Stomach (tissue), 9 donors: ENCODE measurements around the gene PDX1. TPM values are rescaled to one million over a fixed set of nuclear protein-coding genes. Genes with fewer than 3 reads are reported as not detected.
A peak's percentile ranks its signal among the peaks of the same experiment; 100 is the strongest.

Experiments
- DNase-seq, 2 donors: peaks; one replicate each; pipeline versions ENCODE4 v3.0.0 to v3.0.0-alpha.2; 2013 to 2019
- H3K27ac ChIP-seq, 5 donors: fragments of 200-600 bp in 4 of 5; sonication (generic) in 4 of 5; one replicate each; pipeline ENCODE4 v1.5.1; 2013 to 2019; ENCODE audit warnings: mild to moderate bottlenecking in 1 of 5, moderate library complexity in 1 of 5
- H3K27me3 ChIP-seq, 3 donors: fragments of 200-600 bp; sonication (generic); one replicate each; pipeline ENCODE4 v1.5.1; 2017 to 2019; ENCODE audit warnings: mixed run types in 1 of 3
- H3K36me3 ChIP-seq, 4 donors: fragments of 200-600 bp; sonication (generic); 1 replicate in 3 of 4; 2 replicates in 1 of 4; pipeline ENCODE4 v1.5.1; 2016 to 2019
- H3K4me1 ChIP-seq, 4 donors: fragments of 200-600 bp; sonication (generic); one replicate each; pipeline ENCODE4 v1.5.1; 2016 to 2019
- H3K4me3 ChIP-seq, 4 donors: fragments of 200-600 bp; sonication (generic) in 3 of 4; one replicate each; pipeline ENCODE4 v1.5.1; 2016 to 2019; ENCODE audit warnings: mild to moderate bottlenecking in 1 of 4
- H3K9me3 ChIP-seq, 4 donors: fragments of 200-600 bp; sonication (generic); one replicate each; pipeline ENCODE4 v1.5.1; 2016 to 2019
- EP300 ChIP-seq: sonication (generic); formaldehyde crosslinking; IDR thresholded peaks from one replicate; pipeline ENCODE4 v1.6.1; 2017; ENCODE audit warnings: antibody characterized with exemption
- POLR2A ChIP-seq, 4 donors: fragments of 450-650 bp; IDR thresholded peaks; one replicate each; pipeline ENCODE4 v1.6.1; 2016; ENCODE audit warnings: antibody characterized with exemption in 4 of 4, control low read depth in 2 of 4, mild to moderate bottlenecking in 1 of 4, moderate library complexity in 1 of 4
- POLR2AphosphoS5 ChIP-seq, 3 donors: sonication (generic); formaldehyde crosslinking; IDR thresholded peaks; one replicate each; pipeline ENCODE4 v1.6.1; 2016; ENCODE audit warnings: antibody characterized with exemption in 3 of 3
- WGBS, 5 donors: extraction: QIAGEN DNeasy Blood & Tissue Kit in 3 of 5; methylation state at CpG; one replicate each; pipeline versions ENCODE4 v1.1.5 to v1.1.7; 2013 to 2018; 5-methylcytosine and 5-hydroxymethylcytosine counted together
- intact Hi-C: fragments of 100-400 bp; cut with DNase I; formaldehyde crosslinking; loops from one replicate; pipeline ENCODE4 v1.15.1; 2023; ENCODE audit warnings: low total_unique reads
- polyA plus RNA-seq, 3 donors: library from polyadenylated mRNA; stranded (reverse); fragments of 200-250 nt; gene quantifications; one replicate each; pipeline ENCODE4 v1.2.3, GENCODE V29; 2013
- total RNA-seq, 5 donors: library from RNA; depleted of rRNA; stranded (reverse); fragments of >200 nt; gene quantifications; one replicate each; pipeline versions ENCODE4 v1.1.0 to v1.2.3, GENCODE V29; 2014 to 2016
- TF ChIP-seq, protein P1 (sequence below), 7 experiments: fragments of 450-650 bp in 4 of 7; fragments of 200-600 bp in 3 of 7; sonication (generic) in 3 of 7; IDR thresholded peaks; one replicate each; pipeline ENCODE4 v1.5.1; 2016 to 2019; ENCODE audit warnings: antibody characterized with exemption in 7 of 7, control low read depth in 2 of 7, mild to moderate bottlenecking in 1 of 7
- donor health status: healthy with polysubstance abuse.
- donor health status: Bipolar disorder and iron deficiency.
- donor health status: healthy.

Gene PDX1
- total and polyA plus RNA-seq, 8 donors: 0.13 to 1.8 (median 0.92) TPM; not detected in 3

DNA sequence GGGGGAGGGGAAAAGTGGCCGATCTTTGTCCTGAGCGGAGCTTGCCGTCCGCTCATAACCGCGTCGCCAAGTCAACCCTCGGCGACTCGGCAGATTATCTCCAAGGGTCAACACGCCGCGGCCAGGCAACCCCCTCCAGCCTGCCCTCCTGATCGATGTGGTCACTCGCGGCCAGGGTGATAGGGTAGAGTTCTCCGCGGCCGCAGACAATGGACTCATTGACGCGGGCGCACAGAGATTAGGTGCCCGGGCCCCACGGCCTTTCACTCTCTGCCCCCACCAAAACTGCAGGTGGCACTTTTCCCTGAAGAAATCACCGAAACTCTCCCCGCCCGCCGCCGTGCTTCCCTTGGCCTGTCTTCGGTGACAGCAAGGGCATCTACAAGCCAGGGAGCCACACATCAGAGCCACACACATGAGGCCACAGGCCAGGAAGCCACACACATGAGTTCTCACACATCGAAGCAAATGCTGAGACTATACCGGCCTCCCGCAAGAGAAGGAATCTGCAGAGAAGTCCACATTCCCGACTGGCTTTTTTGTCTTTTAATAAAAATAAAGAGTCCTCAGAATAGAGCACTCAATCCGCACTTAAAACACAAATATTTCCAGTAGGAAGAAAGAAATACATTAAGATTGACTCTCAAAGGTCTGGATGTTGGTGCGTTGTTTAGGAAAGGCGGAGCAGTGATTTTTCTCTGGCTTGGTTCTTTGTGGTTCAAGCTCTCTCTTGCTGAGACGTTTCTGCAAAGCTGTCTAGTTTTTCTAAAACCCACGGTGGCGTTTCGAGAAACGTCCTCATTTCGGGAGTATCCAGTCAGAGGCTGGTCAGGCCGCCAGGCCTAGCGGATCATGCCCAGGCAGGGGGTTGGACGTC, 1.5 kb upstream of the PDX1 start:
- no peak overlapping the region for H3K27ac ChIP-seq
- intact Hi-C loops: no loop called here
- H3K9me3 ChIP-seq: no peaks in the 10 kb centered on the region
- 8 to 17% (median 14%) methylated on average over 44 to 46 of the region's 46 CpGs for WGBS, 5 donors
- TF ChIP-seq, protein P1, sequence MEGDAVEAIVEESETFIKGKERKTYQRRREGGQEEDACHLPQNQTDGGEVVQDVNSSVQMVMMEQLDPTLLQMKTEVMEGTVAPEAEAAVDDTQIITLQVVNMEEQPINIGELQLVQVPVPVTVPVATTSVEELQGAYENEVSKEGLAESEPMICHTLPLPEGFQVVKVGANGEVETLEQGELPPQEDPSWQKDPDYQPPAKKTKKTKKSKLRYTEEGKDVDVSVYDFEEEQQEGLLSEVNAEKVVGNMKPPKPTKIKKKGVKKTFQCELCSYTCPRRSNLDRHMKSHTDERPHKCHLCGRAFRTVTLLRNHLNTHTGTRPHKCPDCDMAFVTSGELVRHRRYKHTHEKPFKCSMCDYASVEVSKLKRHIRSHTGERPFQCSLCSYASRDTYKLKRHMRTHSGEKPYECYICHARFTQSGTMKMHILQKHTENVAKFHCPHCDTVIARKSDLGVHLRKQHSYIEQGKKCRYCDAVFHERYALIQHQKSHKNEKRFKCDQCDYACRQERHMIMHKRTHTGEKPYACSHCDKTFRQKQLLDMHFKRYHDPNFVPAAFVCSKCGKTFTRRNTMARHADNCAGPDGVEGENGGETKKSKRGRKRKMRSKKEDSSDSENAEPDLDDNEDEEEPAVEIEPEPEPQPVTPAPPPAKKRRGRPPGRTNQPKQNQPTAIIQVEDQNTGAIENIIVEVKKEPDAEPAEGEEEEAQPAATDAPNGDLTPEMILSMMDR (IDR thresholded peaks at IDR 0.05): no peak
- TF ChIP-seq EP300: no peak
- no peak for TF ChIP-seq POLR2A (IDR thresholded peaks at IDR 0.05)
- no peak for TF ChIP-seq POLR2AphosphoS5 (IDR thresholded peaks at IDR 0.05)
- DNase-seq: peak in 1 of 2 donors; percentile 67
- peaks cover 31 to 100% (median 78%) of the 10 kb centered on the region in 3 donors for H3K27me3 ChIP-seq
- H3K36me3 ChIP-seq: no peaks in the 10 kb centered on the region
- H3K4me1 ChIP-seq: peaks cover 37 to 63% (median 51%) of the 10 kb centered on the region in 4 donors
- H3K4me3 ChIP-seq: peak overlapping the region; percentile 8 to 40 (median 21)

DNA sequence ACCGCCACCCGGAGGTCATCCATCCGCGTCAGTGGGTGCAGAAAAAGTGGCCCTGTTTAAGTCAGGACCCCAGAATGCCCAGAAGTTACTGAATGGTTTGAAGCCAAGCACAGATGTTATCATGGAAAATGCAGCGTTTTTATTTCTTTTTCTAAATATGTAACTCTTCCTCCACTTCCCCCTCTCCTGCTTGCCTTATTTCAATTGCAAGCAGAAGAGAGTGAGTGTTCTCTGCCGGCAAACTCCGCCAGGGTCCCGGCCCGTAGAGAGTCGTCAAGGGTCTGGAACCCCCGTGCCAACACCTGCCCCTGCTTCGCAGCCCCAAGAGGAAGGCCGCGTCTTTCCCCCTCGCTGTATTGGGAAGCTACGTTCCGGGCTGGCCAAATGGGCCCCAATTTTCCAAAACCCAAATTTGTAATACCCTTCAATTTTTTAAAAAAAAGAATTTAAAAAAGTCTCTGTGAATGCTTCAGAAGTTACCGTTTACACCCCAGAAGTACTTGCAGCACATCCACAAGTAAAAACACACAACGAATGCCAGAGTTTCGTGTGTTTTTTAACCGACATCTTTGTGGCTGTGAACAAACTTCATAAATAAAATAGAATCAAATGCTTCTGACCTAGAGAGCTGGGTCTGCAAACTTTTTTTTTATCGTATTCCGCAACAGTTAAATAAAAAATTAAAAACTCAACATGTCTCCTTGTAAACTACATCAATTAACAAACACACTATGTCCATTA, 712 bp upstream of the PDX1 start:
- TF ChIP-seq, protein P1 (IDR thresholded peaks at IDR 0.05): no peak
- TF ChIP-seq POLR2AphosphoS5 (IDR thresholded peaks at IDR 0.05) (no peak), POLR2A (IDR thresholded peaks at IDR 0.05) (no peak), EP300 (no peak)
- Histone ChIP-seq H3K4me1 (peaks cover 37 to 69% (median 52%) of the 10 kb centered on the region in 4 donors), H3K27me3 (peaks cover 35 to 100% (median 87%) of the 10 kb centered on the region in 3 donors), H3K27ac (no peak overlapping the region), H3K9me3 (no peaks in the 10 kb centered on the region), H3K4me3 (peak overlapping the region in 1 of 4 donors; percentile 58), H3K36me3 (no peaks in the 10 kb centered on the region)
- intact Hi-C loops: no loop called here
- WGBS, 5 donors: 23 to 52% (median 35%) methylated on average over 23 of the region's 23 CpGs
- peak in 1 of 2 donors; percentile 12 for DNase-seq

DNA sequence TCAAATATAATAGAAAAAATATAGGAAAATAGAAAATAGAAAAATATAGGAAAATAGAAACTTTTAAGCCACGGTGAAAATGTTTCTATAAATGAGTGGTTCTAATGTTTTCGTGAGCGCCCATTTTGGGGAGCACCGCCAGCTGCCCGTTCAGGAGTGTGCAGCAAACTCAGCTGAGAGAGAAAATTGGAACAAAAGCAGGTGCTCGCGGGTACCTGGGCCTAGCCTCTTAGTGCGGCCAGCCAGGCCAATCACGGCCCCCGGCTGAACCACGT, 204 bp upstream of the PDX1 start:
- Histone ChIP-seq H3K27ac (no peak overlapping the region), H3K9me3 (no peaks in the 10 kb centered on the region), H3K36me3 (no peaks in the 10 kb centered on the region), H3K27me3 (peaks cover 40 to 100% (median 92%) of the 10 kb centered on the region in 3 donors), H3K4me3 (peak overlapping the region; percentile 33 to 58 (median 42)), H3K4me1 (peaks cover 37 to 74% (median 54%) of the 10 kb centered on the region in 4 donors)
- 5 to 7% (median 6%) methylated on average over 11 of the region's 11 CpGs for WGBS, 5 donors
- TF ChIP-seq, protein P1 (IDR thresholded peaks at IDR 0.05): no peak
- TF ChIP-seq POLR2A (IDR thresholded peaks at IDR 0.05): no peak
- TF ChIP-seq EP300: no peak
- no peak for TF ChIP-seq POLR2AphosphoS5 (IDR thresholded peaks at IDR 0.05)
- no peak for DNase-seq
- intact Hi-C loops: no loop called here

DNA sequence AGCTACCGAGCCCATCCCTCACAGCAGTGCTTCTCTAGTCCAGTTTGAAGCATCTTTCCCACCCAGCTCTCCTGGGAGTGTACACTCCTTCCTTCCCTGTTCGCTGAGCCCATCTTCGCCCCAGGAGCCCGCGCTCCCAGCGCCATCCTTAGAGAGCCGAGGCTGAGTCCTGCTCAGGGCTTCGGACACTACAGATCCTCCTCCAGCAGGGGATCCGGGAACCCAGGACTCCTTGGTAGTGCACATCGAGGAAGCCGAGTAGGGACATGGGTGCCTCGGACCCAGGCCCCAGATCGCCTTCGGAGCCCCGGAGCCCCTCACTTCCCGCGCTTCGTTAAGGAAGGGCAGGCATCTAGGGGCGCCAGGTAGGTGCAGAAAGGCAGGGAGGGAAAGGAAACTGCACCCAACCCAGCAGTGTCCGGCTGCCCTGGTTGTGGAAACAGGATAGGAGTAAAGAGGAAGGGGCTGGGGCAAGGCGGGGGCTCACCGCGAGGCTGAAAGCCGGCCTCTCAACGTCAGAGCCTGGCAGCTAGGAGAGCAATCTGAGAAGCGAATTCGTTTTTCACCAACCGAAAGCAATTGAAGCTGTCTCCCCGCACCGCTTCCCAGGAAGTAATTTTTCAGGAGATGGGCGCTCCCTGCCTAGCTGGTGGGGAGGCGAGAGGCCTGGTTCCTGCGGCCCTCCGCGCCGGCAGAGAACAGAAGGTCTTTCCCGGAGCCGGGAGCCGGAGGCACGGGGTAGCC, 1.0 kb downstream of the PDX1 start:
- Histone ChIP-seq H3K4me3 (peak overlapping the region; percentile 33 to 58 (median 42)), H3K36me3 (no peaks in the 10 kb centered on the region), H3K27me3 (peaks cover 42 to 100% (median 99%) of the 10 kb centered on the region in 3 donors), H3K27ac (no peak overlapping the region), H3K4me1 (peaks cover 37 to 76% (median 56%) of the 10 kb centered on the region in 4 donors), H3K9me3 (no peaks in the 10 kb centered on the region)
- TF ChIP-seq POLR2AphosphoS5 (IDR thresholded peaks at IDR 0.05) (no peak), POLR2A (IDR thresholded peaks at IDR 0.05) (no peak), EP300 (no peak)
- TF ChIP-seq, protein P1 (IDR thresholded peaks at IDR 0.05): no peak
- intact Hi-C loops: no loop called here
- peak in 1 of 2 donors; percentile 58 for DNase-seq
- 1 to 2% (median 2%) methylated on average over 30 to 40 of the region's 40 CpGs for WGBS, 5 donors
